Testis (tissue), 3 donors: Measurements from ENCODE around the gene RALB. TPM values are rescaled to one million over a fixed set of nuclear protein-coding genes. Genes with fewer than 3 reads are reported as not detected.

Experiments
- DNase-seq: peaks from one replicate; pipeline ENCODE4 v3.0.0-alpha.2; 2019
- H3K27ac ChIP-seq, 2 donors: fragments of 200-600 bp; sonication (generic); one replicate each; pipeline ENCODE4 v1.5.1; 2019
- H3K27me3 ChIP-seq: fragments of 200-600 bp; sonication (generic); one replicate; pipeline ENCODE4 v1.5.1; 2019
- H3K36me3 ChIP-seq: fragments of 200-600 bp; sonication (generic); one replicate; pipeline ENCODE4 v1.5.1; 2017; ENCODE audit warnings: low read depth; ENCODE audit errors: missing control alignments
- H3K4me1 ChIP-seq: fragments of 200-600 bp; sonication (generic); one replicate; pipeline ENCODE4 v1.5.1; 2019
- H3K4me3 ChIP-seq, 2 donors: fragments of 200-600 bp; sonication (generic); one replicate each; pipeline ENCODE4 v1.5.1; 2017 to 2019
- H3K9me3 ChIP-seq: fragments of 200-600 bp; sonication (generic); one replicate; pipeline ENCODE4 v1.5.1; 2017
- POLR2A ChIP-seq: fragments of 450-650 bp; IDR thresholded peaks from one replicate; pipeline ENCODE4 v1.6.1; 2017; ENCODE audit warnings: antibody characterized with exemption, mild to moderate bottlenecking, moderate library complexity
- WGBS, 2 donors: methylation state at CpG; one replicate each; pipeline ENCODE4 v1.1.5; 2018; 5-methylcytosine and 5-hydroxymethylcytosine counted together
- intact Hi-C: fragments of 100-400 bp; cut with DNase I; formaldehyde crosslinking; loops from one replicate; pipeline ENCODE4 v1.15.1; 2023; ENCODE audit warnings: low total_unique reads
- polyA plus RNA-seq: library from polyadenylated mRNA; stranded (reverse); fragments of 350-450 nt; fragmentation: Illumina TruSeq; extraction: RNeasy Lipid Tissue Mini Kit (QIAGEN cat#74804); gene quantifications from one replicate; pipeline ENCODE4 v1.2.3, GENCODE V29; 2014; ENCODE audit warnings: low read depth, low replicate concordance; ENCODE audit not compliant: insufficient read depth
- total RNA-seq, 2 donors: library from RNA; depleted of rRNA; stranded (reverse); fragments of >200 nt; gene quantifications; one replicate each; pipeline ENCODE4 v1.2.3, GENCODE V29; 2016
- TF ChIP-seq, protein P1 (sequence below), 3 experiments: fragments of 450-650 bp in 2 of 3; fragments of 200-600 bp in 1 of 3; sonication (generic) in 1 of 3; IDR thresholded peaks; one replicate each; pipeline ENCODE4 v1.5.1; 2016 to 2019; ENCODE audit warnings: antibody characterized with exemption in 3 of 3, mild to moderate bottlenecking in 2 of 3, moderate library complexity in 1 of 3

RALB gene
- total and polyA plus RNA-seq, 3 donors from 2014 or later = 69.9 to 91.6 (median 88.7) TPM

- no peaks in the 10 kb centered on the region for H3K27me3 ChIP-seq
- H3K27ac ChIP-seq = no peak overlapping the region
- DNase-seq = no peak
- H3K4me3 ChIP-seq = no peak overlapping the region
- intact Hi-C loops = no loop called here
- TF ChIP-seq POLR2A = no peak
- TF ChIP-seq, protein P1, sequence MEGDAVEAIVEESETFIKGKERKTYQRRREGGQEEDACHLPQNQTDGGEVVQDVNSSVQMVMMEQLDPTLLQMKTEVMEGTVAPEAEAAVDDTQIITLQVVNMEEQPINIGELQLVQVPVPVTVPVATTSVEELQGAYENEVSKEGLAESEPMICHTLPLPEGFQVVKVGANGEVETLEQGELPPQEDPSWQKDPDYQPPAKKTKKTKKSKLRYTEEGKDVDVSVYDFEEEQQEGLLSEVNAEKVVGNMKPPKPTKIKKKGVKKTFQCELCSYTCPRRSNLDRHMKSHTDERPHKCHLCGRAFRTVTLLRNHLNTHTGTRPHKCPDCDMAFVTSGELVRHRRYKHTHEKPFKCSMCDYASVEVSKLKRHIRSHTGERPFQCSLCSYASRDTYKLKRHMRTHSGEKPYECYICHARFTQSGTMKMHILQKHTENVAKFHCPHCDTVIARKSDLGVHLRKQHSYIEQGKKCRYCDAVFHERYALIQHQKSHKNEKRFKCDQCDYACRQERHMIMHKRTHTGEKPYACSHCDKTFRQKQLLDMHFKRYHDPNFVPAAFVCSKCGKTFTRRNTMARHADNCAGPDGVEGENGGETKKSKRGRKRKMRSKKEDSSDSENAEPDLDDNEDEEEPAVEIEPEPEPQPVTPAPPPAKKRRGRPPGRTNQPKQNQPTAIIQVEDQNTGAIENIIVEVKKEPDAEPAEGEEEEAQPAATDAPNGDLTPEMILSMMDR (IDR thresholded peaks at IDR 0.05) = no peak
- H3K9me3 ChIP-seq = no peaks in the 10 kb centered on the region
- 72 to 79% methylated on average over 5 of the region's 5 CpGs for WGBS, 2 donors
- no peaks in the 10 kb centered on the region for H3K36me3 ChIP-seq
- H3K4me1 ChIP-seq = peaks cover 16% of the 10 kb centered on the region
Measured at GRCh38 chr2:120316071-120316470, 63.4 kb downstream of the RALB start.

- no peaks in the 10 kb centered on the region for H3K36me3 ChIP-seq
- no peaks in the 10 kb centered on the region for H3K27me3 ChIP-seq
- DNase-seq = no peak
- H3K27ac ChIP-seq = no peak overlapping the region
- no peaks in the 10 kb centered on the region for H3K9me3 ChIP-seq
- intact Hi-C loops = no loop called here
- peaks cover 16% of the 10 kb centered on the region for H3K4me1 ChIP-seq
- no peak overlapping the region for H3K4me3 ChIP-seq
- WGBS, 2 donors = 89 to 93% methylated on average over 15 of the region's 15 CpGs
- TF ChIP-seq POLR2A = no peak
- TF ChIP-seq, protein P1 (IDR thresholded peaks at IDR 0.05) = no peak
Measured at GRCh38 chr2:120316528-120317179, 64.0 kb downstream of the RALB start.

GRCh38 chr2:120317180-120317533, 64.5 kb downstream of the RALB start:
- no peak for TF ChIP-seq POLR2A
- TF ChIP-seq, protein P1 (IDR thresholded peaks at IDR 0.05) = no peak
- intact Hi-C loops = no loop called here
- H3K9me3 ChIP-seq = no peaks in the 10 kb centered on the region
- H3K4me1 ChIP-seq = peaks cover 16% of the 10 kb centered on the region
- no peak for DNase-seq
- no peak overlapping the region for H3K4me3 ChIP-seq
- H3K36me3 ChIP-seq = no peaks in the 10 kb centered on the region
- no peak overlapping the region for H3K27ac ChIP-seq
- no peaks in the 10 kb centered on the region for H3K27me3 ChIP-seq

DNA sequence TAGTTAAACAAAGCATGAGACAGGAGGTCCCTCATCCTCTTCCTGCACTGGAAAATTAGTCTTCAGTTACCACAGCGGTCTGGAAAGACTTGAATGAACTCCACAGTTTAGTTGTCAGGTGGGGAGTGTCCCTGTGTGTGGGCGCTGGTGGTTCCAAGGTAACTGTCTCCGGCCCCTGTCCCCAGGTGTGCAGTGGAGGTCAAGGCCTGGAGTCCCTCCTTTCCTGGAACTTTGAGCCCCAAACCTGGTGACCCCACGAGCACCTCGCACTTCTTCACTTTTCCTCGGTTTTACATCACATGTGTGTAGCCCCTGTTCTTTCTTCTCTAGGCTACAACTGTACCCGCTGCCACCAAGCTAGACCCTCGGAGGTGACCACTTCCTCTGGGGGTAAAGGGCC, 65.3 kb downstream of the RALB start:
- Histone ChIP-seq H3K27me3 (no peaks in the 10 kb centered on the region), H3K4me1 (peaks cover 17% of the 10 kb centered on the region), H3K9me3 (no peaks in the 10 kb centered on the region), H3K36me3 (no peaks in the 10 kb centered on the region), H3K4me3 (no peak overlapping the region), H3K27ac (no peak overlapping the region)
- DNase-seq = no peak
- WGBS, 2 donors = 88 to 95% methylated on average over 8 of the region's 8 CpGs
- intact Hi-C loops = no loop called here
- no peak for TF ChIP-seq POLR2A
- TF ChIP-seq, protein P1 (IDR thresholded peaks at IDR 0.05) = no peak

- Histone ChIP-seq H3K9me3 (no peaks in the 10 kb centered on the region), H3K27ac (no peak overlapping the region), H3K36me3 (no peaks in the 10 kb centered on the region), H3K4me3 (no peak overlapping the region), H3K27me3 (no peaks in the 10 kb centered on the region), H3K4me1 (peaks cover 23% of the 10 kb centered on the region)
- TF ChIP-seq POLR2A = no peak
- TF ChIP-seq, protein P1 (IDR thresholded peaks at IDR 0.05) = no peak
- intact Hi-C loops = no loop called here
- peak; percentile 71 for DNase-seq
- WGBS, 2 donors = 57 to 81% methylated on average over 4 to 8 of the region's 8 CpGs
Measured at GRCh38 chr2:120318626-120319025, 66.0 kb downstream of the RALB start.
